AG10803 (cell line): Measurements from ENCODE around the gene BBX.
"Not testable (repeated sequence)": the region's sequence is repeated elsewhere in the genome, so short reads cannot be mapped to it uniquely, and the experiment has no call there.

Experiments
- DNase-seq: peaks from one replicate; pipeline ENCODE4 v3.0.0; 2010; ENCODE audit warnings: low read depth
- H3K4me3 ChIP-seq: 2 replicates; pipeline ENCODE4 v1.5.1; 2011; ENCODE audit warnings: mild to moderate bottlenecking, low read length, control low read depth
- TF ChIP-seq, protein P1 (sequence below): conservative IDR thresholded peaks from 2 replicates; pipeline ENCODE4 v1.5.1; 2011; ENCODE audit warnings: mild to moderate bottlenecking, low read length, control low read depth, inconsistent platforms

Gene BBX

DNA sequence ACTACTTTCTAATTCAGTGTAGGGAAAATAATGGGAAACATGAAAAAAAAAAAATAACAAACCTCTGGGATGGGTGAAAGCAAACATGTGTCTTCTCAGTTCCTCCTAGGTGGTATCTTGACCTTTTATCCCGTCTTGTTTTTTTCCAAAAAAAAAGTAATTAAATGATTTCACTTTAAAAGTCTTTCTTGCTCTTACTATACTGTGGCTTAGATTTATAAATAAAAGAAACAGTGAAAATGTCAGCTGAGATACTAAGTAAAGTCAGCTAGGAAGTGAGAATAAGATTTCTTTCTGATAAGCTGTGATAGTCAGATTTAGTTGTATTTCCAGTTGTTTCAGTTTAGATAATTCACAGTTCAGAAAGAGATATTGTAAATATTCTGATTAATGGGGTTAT, 37.4 kb downstream of the BBX start:
- H3K4me3 ChIP-seq: no peak overlapping the region
- TF ChIP-seq, protein P1, sequence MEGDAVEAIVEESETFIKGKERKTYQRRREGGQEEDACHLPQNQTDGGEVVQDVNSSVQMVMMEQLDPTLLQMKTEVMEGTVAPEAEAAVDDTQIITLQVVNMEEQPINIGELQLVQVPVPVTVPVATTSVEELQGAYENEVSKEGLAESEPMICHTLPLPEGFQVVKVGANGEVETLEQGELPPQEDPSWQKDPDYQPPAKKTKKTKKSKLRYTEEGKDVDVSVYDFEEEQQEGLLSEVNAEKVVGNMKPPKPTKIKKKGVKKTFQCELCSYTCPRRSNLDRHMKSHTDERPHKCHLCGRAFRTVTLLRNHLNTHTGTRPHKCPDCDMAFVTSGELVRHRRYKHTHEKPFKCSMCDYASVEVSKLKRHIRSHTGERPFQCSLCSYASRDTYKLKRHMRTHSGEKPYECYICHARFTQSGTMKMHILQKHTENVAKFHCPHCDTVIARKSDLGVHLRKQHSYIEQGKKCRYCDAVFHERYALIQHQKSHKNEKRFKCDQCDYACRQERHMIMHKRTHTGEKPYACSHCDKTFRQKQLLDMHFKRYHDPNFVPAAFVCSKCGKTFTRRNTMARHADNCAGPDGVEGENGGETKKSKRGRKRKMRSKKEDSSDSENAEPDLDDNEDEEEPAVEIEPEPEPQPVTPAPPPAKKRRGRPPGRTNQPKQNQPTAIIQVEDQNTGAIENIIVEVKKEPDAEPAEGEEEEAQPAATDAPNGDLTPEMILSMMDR: no peak
- DNase-seq: no peak

DNA sequence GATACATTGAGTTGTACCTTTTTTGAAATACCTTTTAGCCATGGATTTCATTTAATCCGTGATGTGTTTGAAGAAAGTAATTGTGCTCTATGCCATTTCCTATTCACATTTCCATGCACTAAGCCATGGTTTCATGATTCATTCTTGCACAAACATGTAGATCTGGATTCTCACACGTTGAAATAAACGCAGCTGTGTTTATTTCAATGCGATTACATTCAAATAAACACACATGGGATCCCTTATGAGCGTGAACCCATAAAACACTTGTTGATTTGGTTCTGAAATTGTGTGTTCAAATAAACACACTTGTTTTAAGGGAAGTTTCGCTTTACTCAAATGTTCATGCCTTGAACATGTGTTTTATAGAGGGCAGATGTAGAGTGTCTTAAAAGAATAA, 39.2 kb downstream of the BBX start:
- peak; percentile 5 for DNase-seq
- TF ChIP-seq, protein P1: no peak
- H3K4me3 ChIP-seq: no peak overlapping the region

DNA sequence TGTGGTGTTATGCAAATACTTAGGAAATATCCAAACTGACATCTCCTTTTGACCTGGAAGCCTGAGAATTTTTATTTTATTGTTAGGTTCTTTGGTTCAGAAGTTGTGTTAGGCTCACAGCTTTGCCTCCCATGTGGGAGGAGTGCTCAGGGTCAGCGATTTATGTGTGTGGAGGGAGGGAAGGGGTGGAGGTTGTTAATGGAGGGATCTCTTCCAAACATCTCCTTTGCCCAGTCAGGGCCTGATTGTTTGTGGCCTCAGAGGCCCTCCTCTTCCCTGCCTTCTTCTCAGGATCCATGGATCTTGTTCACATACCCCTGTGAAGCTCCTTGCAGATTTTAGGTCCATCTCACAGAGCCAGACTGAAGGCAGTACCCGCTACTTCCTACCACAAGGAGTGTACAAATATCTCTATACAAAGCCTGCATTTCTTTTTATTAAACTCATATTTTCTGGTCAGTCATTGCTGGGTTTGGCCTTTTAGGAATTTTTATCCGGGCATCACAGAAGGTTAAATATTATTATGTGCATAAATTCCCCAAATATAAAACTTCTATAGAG, 40.3 kb downstream of the BBX start:
- DNase-seq: no peak
- TF ChIP-seq, protein P1: no peak
- H3K4me3 ChIP-seq: no peak overlapping the region

DNA sequence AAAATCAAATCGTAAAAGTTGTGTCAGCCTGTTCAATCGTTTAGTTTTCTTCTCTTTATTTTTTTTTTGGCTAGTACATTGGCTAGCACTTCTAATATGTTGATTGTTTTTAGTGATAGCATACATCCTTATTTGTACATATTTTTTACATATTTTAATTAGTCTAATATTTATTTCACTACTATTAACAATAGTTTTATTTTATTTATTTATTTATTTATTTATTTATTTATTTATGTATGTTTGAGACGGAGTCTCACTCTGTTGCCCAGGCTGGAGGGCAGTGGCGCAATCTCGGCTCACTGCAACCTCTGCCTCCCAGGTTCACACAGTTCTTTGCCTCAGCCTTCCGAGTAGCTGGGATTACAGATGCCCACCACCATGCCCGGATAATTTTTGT, 42.5 kb downstream of the BBX start:
- not testable (repeated sequence) for H3K4me3 ChIP-seq

DNA sequence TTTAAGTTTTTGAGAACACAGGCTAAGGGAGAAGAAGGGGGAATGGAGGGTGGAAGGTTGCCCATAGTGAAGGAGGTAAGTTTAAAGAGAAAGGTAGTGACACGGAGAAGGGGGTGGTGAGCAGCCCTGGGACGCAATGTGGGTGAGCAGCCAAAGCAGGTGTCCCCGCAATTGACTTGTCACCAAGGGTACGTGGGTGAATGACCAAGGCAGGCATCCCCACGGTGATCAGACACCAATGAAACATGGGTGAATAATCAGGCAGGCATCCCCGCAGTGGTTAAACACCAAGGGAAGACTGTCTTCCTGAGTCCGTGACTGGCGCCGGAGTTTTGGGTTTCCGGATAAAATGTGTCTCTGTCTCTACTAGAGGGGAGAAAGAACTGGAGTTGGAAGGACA, 48.3 kb downstream of the BBX start:
- H3K4me3 ChIP-seq, DNase-seq: not testable (repeated sequence)

More for the DNA sequence above, 42.5 kb downstream of the BBX start:
- not testable (repeated sequence) for DNase-seq

DNA sequence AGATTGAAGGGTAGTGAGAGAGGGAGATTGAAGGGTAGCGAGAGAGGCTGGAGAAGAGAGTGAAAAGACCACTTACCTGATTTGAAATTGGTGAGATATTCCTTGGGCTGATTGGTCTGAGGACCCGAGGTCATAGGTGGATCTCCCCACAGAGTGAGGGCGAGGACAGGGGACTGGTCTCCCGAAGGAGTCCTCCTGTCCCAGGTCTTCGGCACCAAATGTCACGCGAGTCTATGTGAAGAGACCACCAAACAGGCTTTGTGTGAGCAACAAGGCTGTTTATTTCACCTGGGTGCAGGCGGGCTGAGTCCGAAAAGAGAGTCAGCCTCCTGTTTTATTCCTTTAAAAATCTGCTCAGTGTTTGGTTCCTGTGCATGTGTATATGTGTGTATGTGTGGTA, 48.7 kb downstream of the BBX start:
- not testable (repeated sequence) for DNase-seq, H3K4me3 ChIP-seq

DNA sequence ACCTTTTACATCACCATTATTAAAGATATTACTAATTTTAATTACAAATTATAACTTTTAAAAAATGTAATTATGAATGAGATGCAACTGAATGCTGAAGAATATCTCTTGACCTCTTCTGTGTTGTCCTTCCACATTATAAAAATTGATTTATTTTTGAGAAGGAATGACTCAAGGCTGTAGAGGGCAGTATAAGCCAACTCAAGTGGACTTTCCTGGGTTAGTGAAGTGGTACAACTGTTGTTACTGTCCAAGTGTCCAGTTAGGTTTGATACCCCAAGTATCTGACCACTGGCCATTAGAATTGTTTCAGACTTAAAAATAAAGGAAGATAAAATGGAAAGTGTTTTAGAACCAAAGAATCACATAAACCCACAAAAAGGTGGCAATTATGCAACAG, 51.9 kb downstream of the BBX start:
- TF ChIP-seq, protein P1: peak; percentile 64

DNA sequence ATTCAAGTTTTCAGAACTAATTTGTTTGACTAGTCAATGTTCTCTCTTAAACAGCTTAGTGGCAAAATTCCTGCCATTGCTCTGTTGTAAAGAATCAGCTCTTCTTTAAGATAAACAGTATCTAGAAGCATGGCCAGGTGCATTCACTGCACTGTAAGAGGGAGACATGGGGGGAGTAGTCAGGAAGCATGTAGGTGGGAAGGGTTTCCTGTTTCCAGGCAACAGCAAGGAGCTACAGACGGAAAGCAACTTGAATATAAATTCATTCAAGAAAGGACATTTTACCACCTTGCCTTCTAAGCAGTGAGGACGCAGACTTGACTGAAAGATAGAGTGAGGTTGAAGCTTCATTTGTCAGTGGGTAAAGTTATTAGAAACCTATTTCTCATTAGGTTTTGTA, 55.3 kb downstream of the BBX start:
- H3K4me3 ChIP-seq: no peak overlapping the region
- TF ChIP-seq, protein P1: no peak
- no peak for DNase-seq

More for the DNA sequence above, 51.9 kb downstream of the BBX start:
- no peak overlapping the region for H3K4me3 ChIP-seq
- DNase-seq: peak; percentile 36

DNA sequence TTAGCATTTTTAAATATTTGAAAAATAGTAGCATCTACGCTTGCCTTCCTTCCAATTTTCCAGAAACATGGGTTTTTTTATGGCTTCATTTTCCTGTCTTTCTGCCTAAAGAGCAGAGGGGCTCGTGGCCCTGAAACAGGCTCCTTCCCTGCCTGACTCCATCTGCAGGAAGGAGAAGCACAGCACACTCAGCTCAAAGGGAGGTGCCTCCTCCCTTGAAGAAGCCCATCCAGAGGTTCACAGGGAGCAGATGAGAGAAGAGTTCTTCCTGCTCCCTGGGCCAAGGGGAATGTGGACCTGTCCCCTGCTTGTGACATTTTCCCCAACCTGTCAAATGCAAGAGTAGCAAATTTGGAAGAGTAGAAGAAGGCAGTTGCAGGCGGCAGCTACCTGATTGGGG, 55.8 kb downstream of the BBX start:
- DNase-seq: no peak
- TF ChIP-seq, protein P1: no peak
- H3K4me3 ChIP-seq: no peak overlapping the region
